ENCODE data around the gene AHCTF1. TPM values are rescaled to one million over a fixed set of nuclear protein-coding genes. Genes with fewer than 3 reads are reported as not detected.

The AHCTF1 gene
- total and polyA plus RNA-seq, 9 of the 15 experiments (the other 6 are each of a cell fraction or from before 2014, with no cell fraction given): 9.4 to 102 (median 47.6) TPM

DNA sequence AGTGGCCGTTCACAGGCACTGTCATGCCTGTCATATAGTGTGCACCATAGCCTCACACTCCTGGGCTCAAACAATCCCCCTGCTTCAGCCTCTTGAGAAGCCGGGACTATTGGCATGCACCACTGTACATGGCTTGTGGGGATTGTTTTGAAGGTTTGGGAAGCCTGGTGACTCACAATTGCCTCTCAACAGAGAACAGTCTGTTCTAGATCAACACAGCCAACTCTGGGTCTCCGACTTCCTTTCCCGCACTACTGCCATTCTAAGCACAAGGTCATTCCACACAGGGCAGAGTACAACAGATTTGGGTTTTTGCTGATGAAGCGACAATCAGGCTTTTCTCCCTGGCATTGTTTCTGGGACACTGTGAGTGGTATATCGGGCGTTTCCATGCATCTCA lies 15.5 kb upstream of the AHCTF1 start:
- H3K27ac ChIP-seq (ENCODE audit: extremely low read depth, low read depth, low read length): no peak overlapping the region
- POLR2A ChIA-PET: no interaction called here
- no peaks in the 10 kb centered on the region for H3K9me3 ChIP-seq (replicated peaks; ENCODE audit: control insufficient read depth, insufficient read depth, low read depth, low read length)
- no peak overlapping the region for H3K4me3 ChIP-seq
- in situ Hi-C loops (cut with MboI): no loop called here
- H3K9me1 ChIP-seq (ENCODE audit: control insufficient read depth, insufficient read depth, low read length): no peaks in the 10 kb centered on the region
- H3K4me2 ChIP-seq (ENCODE audit: insufficient read depth, low read length): no peak overlapping the region
- H3K27me3 ChIP-seq (ENCODE audit: control insufficient read depth in 2 of 2, insufficient read depth in 2 of 2, low read length in 2 of 2): no peaks in the 10 kb centered on the region
- peak; percentile 27 for TF ChIP-seq C11orf30 (IDR thresholded peaks at IDR 0.05; ENCODE audit: low read depth)
- no peak for TF ChIP-seq RFX5 (IDR thresholded peaks at IDR 0.05; ENCODE audit: low read depth, low read length)
- peak; percentile 64 for TF ChIP-seq ZNF316 (IDR thresholded peaks at IDR 0.05)
- H3K4me1 ChIP-seq (replicated peaks in 1 of 2; ENCODE audit: control insufficient read depth in 2 of 2, insufficient read depth in 2 of 2, low read length in 2 of 2): no peaks in the 10 kb centered on the region; a peak in 1 of 5 replicates
- H3K9ac ChIP-seq (ENCODE audit: insufficient read depth in 1 of 2, low read depth in 2 of 2, low read length in 2 of 2): no peak overlapping the region
- H3K36me3 ChIP-seq (ENCODE audit: control insufficient read depth, insufficient read depth, low read length): no peaks in the 10 kb centered on the region
- DNase-seq (ENCODE audit: extremely low read depth in 1 of 4, low spot score in 3 of 4) (no peak), FAIRE-seq (no peak), ATAC-seq (no peak; the same call in 2 of the 3 replicates)
- BruUV-seq (replicated peaks): no TSS peak
- H4K20me1 ChIP-seq (replicated peaks; ENCODE audit: control insufficient read depth, insufficient read depth, low read length): no peaks in the 10 kb centered on the region
- intact Hi-C loops (cut with micrococcal nuclease): no loop called here
- no peaks in the 10 kb centered on the region for H3K79me2 ChIP-seq (ENCODE audit: control insufficient read depth, insufficient read depth, low read length)
- CTCF ChIA-PET (ENCODE audit: low intra/inter-chr PET ratio): no interaction called here
- H2AFZ ChIP-seq (ENCODE audit: low read depth, low read length): no peak overlapping the region
- WGBS (ENCODE audit: insufficient coverage, low coverage, missing lambda C conversion rate): 79% methylated on average over 7 of the region's 7 CpGs

DNA sequence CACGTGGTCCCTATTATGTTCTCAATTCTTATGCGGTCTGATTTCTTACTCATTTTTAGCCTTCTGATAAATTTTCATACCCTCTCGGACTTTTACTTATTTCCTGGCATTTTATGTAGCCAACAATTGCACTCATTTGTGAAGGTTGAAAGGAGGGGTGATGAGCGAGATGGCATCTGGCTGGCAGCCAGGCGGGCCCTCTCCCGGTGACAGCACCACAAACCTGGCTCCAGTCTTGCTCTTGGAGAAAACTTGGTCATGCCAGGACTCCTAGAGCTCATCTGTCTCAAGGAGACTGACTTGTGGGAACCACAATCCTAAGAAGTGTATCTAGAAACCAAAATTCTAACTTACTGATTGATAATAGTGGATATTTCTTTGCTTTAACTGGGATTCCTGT lies 14.6 kb upstream of the AHCTF1 start:
- intact Hi-C loops (cut with micrococcal nuclease): no loop called here
- WGBS (ENCODE audit: insufficient coverage, low coverage, missing lambda C conversion rate): 64% methylated on average over 6 of the region's 6 CpGs
- no peak for TF ChIP-seq ILK (tag; IDR thresholded peaks at IDR 0.05; ENCODE audit: borderline replicate concordance, low read depth)
- TF ChIP-seq, protein P1, sequence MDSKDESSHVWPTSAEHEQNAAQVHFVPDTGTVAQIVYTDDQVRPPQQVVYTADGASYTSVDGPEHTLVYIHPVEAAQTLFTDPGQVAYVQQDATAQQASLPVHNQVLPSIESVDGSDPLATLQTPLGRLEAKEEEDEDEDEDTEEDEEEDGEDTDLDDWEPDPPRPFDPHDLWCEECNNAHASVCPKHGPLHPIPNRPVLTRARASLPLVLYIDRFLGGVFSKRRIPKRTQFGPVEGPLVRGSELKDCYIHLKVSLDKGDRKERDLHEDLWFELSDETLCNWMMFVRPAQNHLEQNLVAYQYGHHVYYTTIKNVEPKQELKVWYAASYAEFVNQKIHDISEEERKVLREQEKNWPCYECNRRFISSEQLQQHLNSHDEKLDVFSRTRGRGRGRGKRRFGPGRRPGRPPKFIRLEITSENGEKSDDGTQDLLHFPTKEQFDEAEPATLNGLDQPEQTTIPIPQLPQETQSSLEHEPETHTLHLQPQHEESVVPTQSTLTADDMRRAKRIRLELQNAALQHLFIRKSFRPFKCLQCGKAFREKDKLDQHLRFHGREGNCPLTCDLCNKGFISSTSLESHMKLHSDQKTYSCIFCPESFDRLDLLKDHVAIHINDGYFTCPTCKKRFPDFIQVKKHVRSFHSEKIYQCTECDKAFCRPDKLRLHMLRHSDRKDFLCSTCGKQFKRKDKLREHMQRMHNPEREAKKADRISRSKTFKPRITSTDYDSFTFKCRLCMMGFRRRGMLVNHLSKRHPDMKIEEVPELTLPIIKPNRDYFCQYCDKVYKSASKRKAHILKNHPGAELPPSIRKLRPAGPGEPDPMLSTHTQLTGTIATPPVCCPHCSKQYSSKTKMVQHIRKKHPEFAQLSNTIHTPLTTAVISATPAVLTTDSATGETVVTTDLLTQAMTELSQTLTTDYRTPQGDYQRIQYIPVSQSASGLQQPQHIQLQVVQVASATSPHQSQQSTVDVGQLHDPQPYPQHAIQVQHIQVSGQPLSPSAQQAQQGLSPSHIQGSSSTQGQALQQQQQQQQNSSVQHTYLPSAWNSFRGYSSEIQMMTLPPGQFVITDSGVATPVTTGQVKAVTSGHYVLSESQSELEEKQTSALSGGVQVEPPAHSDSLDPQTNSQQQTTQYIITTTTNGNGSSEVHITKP (IDR thresholded peaks at IDR 0.05; ENCODE audit: partially characterized antibody): no peak
- TF ChIP-seq PPARD (CRISPR knock-in tag; IDR thresholded peaks at IDR 0.05): no peak
- TF ChIP-seq NR4A1 (CRISPR knock-in tag; IDR thresholded peaks at IDR 0.05): no peak
- no peak for TF ChIP-seq NR4A1 (tag; IDR thresholded peaks at IDR 0.05)
- TF ChIP-seq, protein P2, sequence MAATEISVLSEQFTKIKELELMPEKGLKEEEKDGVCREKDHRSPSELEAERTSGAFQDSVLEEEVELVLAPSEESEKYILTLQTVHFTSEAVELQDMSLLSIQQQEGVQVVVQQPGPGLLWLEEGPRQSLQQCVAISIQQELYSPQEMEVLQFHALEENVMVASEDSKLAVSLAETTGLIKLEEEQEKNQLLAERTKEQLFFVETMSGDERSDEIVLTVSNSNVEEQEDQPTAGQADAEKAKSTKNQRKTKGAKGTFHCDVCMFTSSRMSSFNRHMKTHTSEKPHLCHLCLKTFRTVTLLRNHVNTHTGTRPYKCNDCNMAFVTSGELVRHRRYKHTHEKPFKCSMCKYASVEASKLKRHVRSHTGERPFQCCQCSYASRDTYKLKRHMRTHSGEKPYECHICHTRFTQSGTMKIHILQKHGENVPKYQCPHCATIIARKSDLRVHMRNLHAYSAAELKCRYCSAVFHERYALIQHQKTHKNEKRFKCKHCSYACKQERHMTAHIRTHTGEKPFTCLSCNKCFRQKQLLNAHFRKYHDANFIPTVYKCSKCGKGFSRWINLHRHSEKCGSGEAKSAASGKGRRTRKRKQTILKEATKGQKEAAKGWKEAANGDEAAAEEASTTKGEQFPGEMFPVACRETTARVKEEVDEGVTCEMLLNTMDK (IDR thresholded peaks at IDR 0.05; ENCODE audit: borderline replicate concordance, insufficient read depth, low read depth, low read length, poor library complexity, severe bottlenecking): no peak
- TF ChIP-seq SMC3 (conservative IDR thresholded peaks at IDR 0.05; ENCODE audit: insufficient read depth, low read depth, low read length): no peak
- TF ChIP-seq FOXP1 (CRISPR knock-in tag; IDR thresholded peaks at IDR 0.05): no peak
- TF ChIP-seq ZNF134 (CRISPR knock-in tag; conservative IDR thresholded peaks at IDR 0.05): no peak

More for the DNA sequence above, 14.6 kb upstream of the AHCTF1 start:
- Histone ChIP-seq H3K36me3 (ENCODE audit: control insufficient read depth, insufficient read depth, low read length) (no peaks in the 10 kb centered on the region), H3K9ac (ENCODE audit: insufficient read depth in 1 of 2, low read depth in 2 of 2, low read length in 2 of 2) (no peak overlapping the region), H4K20me1 (replicated peaks; ENCODE audit: control insufficient read depth, insufficient read depth, low read length) (no peaks in the 10 kb centered on the region), H2AFZ (ENCODE audit: low read depth, low read length) (no peak overlapping the region), H3K9me3 (replicated peaks; ENCODE audit: control insufficient read depth, insufficient read depth, low read depth, low read length) (no peaks in the 10 kb centered on the region), H3K4me3 (no peak overlapping the region), H3K4me2 (ENCODE audit: insufficient read depth, low read length) (no peak overlapping the region), H3K27ac (ENCODE audit: extremely low read depth, low read depth, low read length) (no peak overlapping the region), H3K9me1 (ENCODE audit: control insufficient read depth, insufficient read depth, low read length) (no peaks in the 10 kb centered on the region), H3K27me3 (ENCODE audit: control insufficient read depth in 2 of 2, insufficient read depth in 2 of 2, low read length in 2 of 2) (no peaks in the 10 kb centered on the region), H3K79me2 (ENCODE audit: control insufficient read depth, insufficient read depth, low read length) (no peaks in the 10 kb centered on the region), H3K4me1 (replicated peaks in 1 of 2; ENCODE audit: control insufficient read depth in 2 of 2, insufficient read depth in 2 of 2, low read length in 2 of 2) (no peaks in the 10 kb centered on the region; a peak in 1 of 5 replicates)
- ChIA-PET CTCF (ENCODE audit: low intra/inter-chr PET ratio) (no interaction called here), POLR2A (no interaction called here)
- in situ Hi-C loops (cut with MboI): no loop called here
- ATAC-seq: no peak
- no peak for DNase-seq (ENCODE audit: extremely low read depth in 1 of 4, low spot score in 3 of 4)
- no peak for FAIRE-seq
- no TSS peak for BruUV-seq (replicated peaks)

Data from K562 (cell line).